ENCODE data around the gene CAMSAP2. TPM values are rescaled to one million over a fixed set of nuclear protein-coding genes. Genes with fewer than 3 reads are reported as not detected.

CAMSAP2 gene
- total and polyA plus RNA-seq, 2 of the 4 experiments (the other 2 are of a cell fraction), result 8.3 to 29.4 TPM

DNA sequence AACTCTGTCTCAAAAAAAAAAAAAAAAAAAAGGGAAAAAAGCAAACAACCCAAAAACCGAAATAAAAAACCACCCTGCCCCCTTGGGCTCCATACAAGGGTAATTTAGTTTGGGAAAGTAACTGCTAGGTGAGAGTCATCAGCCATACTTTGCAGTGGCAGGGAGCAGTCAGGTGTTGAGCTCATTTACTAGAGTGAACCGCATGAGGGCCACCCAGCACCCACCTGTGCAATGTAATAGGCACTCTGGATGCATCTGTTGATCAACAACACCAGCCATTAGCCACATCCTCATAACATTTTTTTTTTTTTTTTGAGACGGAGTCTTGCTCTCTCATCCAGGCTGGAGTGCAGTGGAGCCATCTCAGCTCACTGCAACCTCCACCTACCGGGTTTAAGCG lies 165.1 kb downstream of the CAMSAP2 start:
- Histone ChIP-seq H3K18ac (ENCODE audit: low read depth, low read length) (no peak overlapping the region), H3K56ac (ENCODE audit: extremely low read depth, insufficient read depth, low read length) (no peak overlapping the region), H3K4me3 (ENCODE audit: insufficient read depth, low read depth, low read length) (no peak overlapping the region), H3K23ac (ENCODE audit: low read depth, low read length) (no peak overlapping the region), H3K9me1 (ENCODE audit: insufficient read depth, low read length) (no peaks in the 10 kb centered on the region), H3K27ac (ENCODE audit: insufficient read depth, low read length) (no peak overlapping the region), H2BK20ac (ENCODE audit: low read depth, low read length) (no peak overlapping the region), H2BK120ac (ENCODE audit: low read depth, low read length) (no peak overlapping the region), H3K4me1 (ENCODE audit: control insufficient read depth, insufficient read depth, low read length) (no peaks in the 10 kb centered on the region), H4K8ac (ENCODE audit: low read depth in 2 of 2, low read length in 2 of 2) (no peak overlapping the region), H3K14ac (replicated peaks; ENCODE audit: low read depth, low read length) (no peak overlapping the region), H4K91ac (ENCODE audit: insufficient read depth, low read depth, low read length) (no peak overlapping the region), H2AFZ (replicated peaks; ENCODE audit: low read length, poor library complexity) (no peak overlapping the region), H4K5ac (ENCODE audit: low read depth, low read length) (no peak overlapping the region), H3K36me3 (ENCODE audit: control insufficient read depth, insufficient read depth, low read length) (no peaks in the 10 kb centered on the region), H2AK5ac (ENCODE audit: low read depth, low read length) (no peak overlapping the region), H3K79me1 (ENCODE audit: low read depth in 1 of 2, low read length in 2 of 2) (no peaks in the 10 kb centered on the region), H2BK15ac (ENCODE audit: low read depth, low read length) (no peak overlapping the region), H3K4me2 (ENCODE audit: low read depth, low read length) (no peak overlapping the region), H3K9ac (ENCODE audit: low read depth, low read length) (no peak overlapping the region), H3K9me3 (ENCODE audit: control insufficient read depth, insufficient read depth, low read length) (no peaks in the 10 kb centered on the region), H2AK9ac (replicated peaks; ENCODE audit: low read depth, low read length, poor library complexity) (no peak overlapping the region), H3K27me3 (ENCODE audit: control insufficient read depth, insufficient read depth, low read length) (peaks cover 26% of the 10 kb centered on the region), H3K4ac (ENCODE audit: low read depth, low read length) (no peak overlapping the region), H2BK5ac (ENCODE audit: low read depth, low read length, poor library complexity, severe bottlenecking) (no peak overlapping the region), H4K20me1 (ENCODE audit: insufficient read depth, low read length) (no peaks in the 10 kb centered on the region)
- WGBS, 2 experiments (ENCODE audit: extremely low coverage in 2 of 2, insufficient read length in 1 of 2), result no CpG with 5 or more reads among the region's 5 CpGs
- in situ Hi-C loops (cut with MboI; ENCODE audit: low sequenced_read_pairs) (no loop called here), dilution Hi-C loops (cut with HindIII; ENCODE audit: low sequenced_read_pairs, unreplicated experiment) (no loop called here), intact Hi-C loops (cut with micrococcal nuclease) (no loop called here)
- ChIA-PET CTCF (interaction anchor here (0.6 kb wide), 1 partner anchor 18 kb away, joined by 6 read pairs; no protein-coding TSS in a partner anchor), POLR2A (ENCODE audit: unreplicated experiment) (no interaction called here)
- TF ChIP-seq, protein P1, sequence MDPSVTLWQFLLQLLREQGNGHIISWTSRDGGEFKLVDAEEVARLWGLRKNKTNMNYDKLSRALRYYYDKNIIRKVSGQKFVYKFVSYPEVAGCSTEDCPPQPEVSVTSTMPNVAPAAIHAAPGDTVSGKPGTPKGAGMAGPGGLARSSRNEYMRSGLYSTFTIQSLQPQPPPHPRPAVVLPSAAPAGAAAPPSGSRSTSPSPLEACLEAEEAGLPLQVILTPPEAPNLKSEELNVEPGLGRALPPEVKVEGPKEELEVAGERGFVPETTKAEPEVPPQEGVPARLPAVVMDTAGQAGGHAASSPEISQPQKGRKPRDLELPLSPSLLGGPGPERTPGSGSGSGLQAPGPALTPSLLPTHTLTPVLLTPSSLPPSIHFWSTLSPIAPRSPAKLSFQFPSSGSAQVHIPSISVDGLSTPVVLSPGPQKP (IDR thresholded peaks at IDR 0.05; ENCODE audit: borderline replicate concordance, low read depth, low read length), result no peak
- TF ChIP-seq RCOR1 (IDR thresholded peaks at IDR 0.05; ENCODE audit: insufficient replicate concordance, low read length) (no peak), CHD1 (IDR thresholded peaks at IDR 0.05; ENCODE audit: low read depth, low read length) (no peak), SMC3 (IDR thresholded peaks at IDR 0.05; ENCODE audit: low read depth, low read length) (no peak), FOS (IDR thresholded peaks at IDR 0.05; ENCODE audit: low read depth, low read length) (no peak), POLR2A (IDR thresholded peaks at IDR 0.05; ENCODE audit: low read depth, low read length) (no peak), BHLHE40 (IDR thresholded peaks at IDR 0.05; ENCODE audit: low read depth, low read length) (no peak), NFE2L2 (IDR thresholded peaks at IDR 0.05; ENCODE audit: low read depth, low read length) (no peak), CEBPB (IDR thresholded peaks at IDR 0.05; ENCODE audit: low read depth, low read length) (no peak), MAFK (IDR thresholded peaks at IDR 0.05; ENCODE audit: low read depth, low read length) (no peak), RAD21 (IDR thresholded peaks at IDR 0.05; ENCODE audit: low read length) (no peak), RFX5 (IDR thresholded peaks at IDR 0.05; ENCODE audit: low read depth, low read length) (no peak), MAZ (IDR thresholded peaks at IDR 0.05; ENCODE audit: borderline replicate concordance, low read depth, low read length) (no peak), MXI1 (IDR thresholded peaks at IDR 0.05; ENCODE audit: borderline replicate concordance, low read depth, low read length) (no peak)
- TF ChIP-seq, protein P2, sequence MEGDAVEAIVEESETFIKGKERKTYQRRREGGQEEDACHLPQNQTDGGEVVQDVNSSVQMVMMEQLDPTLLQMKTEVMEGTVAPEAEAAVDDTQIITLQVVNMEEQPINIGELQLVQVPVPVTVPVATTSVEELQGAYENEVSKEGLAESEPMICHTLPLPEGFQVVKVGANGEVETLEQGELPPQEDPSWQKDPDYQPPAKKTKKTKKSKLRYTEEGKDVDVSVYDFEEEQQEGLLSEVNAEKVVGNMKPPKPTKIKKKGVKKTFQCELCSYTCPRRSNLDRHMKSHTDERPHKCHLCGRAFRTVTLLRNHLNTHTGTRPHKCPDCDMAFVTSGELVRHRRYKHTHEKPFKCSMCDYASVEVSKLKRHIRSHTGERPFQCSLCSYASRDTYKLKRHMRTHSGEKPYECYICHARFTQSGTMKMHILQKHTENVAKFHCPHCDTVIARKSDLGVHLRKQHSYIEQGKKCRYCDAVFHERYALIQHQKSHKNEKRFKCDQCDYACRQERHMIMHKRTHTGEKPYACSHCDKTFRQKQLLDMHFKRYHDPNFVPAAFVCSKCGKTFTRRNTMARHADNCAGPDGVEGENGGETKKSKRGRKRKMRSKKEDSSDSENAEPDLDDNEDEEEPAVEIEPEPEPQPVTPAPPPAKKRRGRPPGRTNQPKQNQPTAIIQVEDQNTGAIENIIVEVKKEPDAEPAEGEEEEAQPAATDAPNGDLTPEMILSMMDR (conservative IDR thresholded peaks at IDR 0.05; ENCODE audit: low read depth, low read length), result no peak
- TF ChIP-seq, protein P3, sequence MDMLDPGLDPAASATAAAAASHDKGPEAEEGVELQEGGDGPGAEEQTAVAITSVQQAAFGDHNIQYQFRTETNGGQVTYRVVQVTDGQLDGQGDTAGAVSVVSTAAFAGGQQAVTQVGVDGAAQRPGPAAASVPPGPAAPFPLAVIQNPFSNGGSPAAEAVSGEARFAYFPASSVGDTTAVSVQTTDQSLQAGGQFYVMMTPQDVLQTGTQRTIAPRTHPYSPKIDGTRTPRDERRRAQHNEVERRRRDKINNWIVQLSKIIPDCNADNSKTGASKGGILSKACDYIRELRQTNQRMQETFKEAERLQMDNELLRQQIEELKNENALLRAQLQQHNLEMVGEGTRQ (IDR thresholded peaks at IDR 0.05; ENCODE audit: low read depth, low read length), result no peak
- BruUV-seq (replicated peaks), result no TSS peak
- DNase-seq (no peak), ATAC-seq (ENCODE audit: low read depth) (no peak)

Measured in IMR-90 (cell line).